Stimulated activated CD8-positive, alpha-beta memory T cell treated with anti-CD3 and anti-CD28 coated beads, Interleukin-12 subunit alpha, Interleukin-12 subunit beta, amount 100 ng/mL, for 4 hours (primary cell): ENCODE results near the gene ZNF423.
"Not testable (repeated sequence)": the region's sequence is repeated elsewhere in the genome, so short reads cannot be mapped to it uniquely, and the experiment has no call there.

Source experiments
- DNase-seq: peaks from one replicate; pipeline ENCODE4 v3.0.0-alpha.2; 2020; ENCODE audit warnings: low read depth

Gene ZNF423

GRCh38 chr16:49581630-49582298 is 274.1 kb downstream of the ZNF423 start:
- no peak for DNase-seq

GRCh38 chr16:49580751-49581303 is 275.1 kb downstream of the ZNF423 start:
- DNase-seq: no peak

GRCh38 chr16:49578435-49579024 is 277.4 kb downstream of the ZNF423 start:
- no peak for DNase-seq

- DNase-seq: no peak
Observed at GRCh38 chr16:49578018-49578417, 277.9 kb downstream of the ZNF423 start.

GRCh38 chr16:49576941-49577340 is 279.0 kb downstream of the ZNF423 start:
- no peak for DNase-seq

GRCh38 chr16:49576173-49576494 is 279.8 kb downstream of the ZNF423 start:
- no peak for DNase-seq

- DNase-seq: no peak
Observed at GRCh38 chr16:49575346-49576172, 280.4 kb downstream of the ZNF423 start.

- DNase-seq: no peak
Observed at GRCh38 chr16:49574826-49575225, 281.1 kb downstream of the ZNF423 start.

GRCh38 chr16:49567950-49568349 is 288.0 kb downstream of the ZNF423 start:
- DNase-seq: no peak

GRCh38 chr16:49566432-49566831 is 289.5 kb downstream of the ZNF423 start:
- no peak for DNase-seq

GRCh38 chr16:49564496-49565229 is 291.2 kb downstream of the ZNF423 start:
- DNase-seq: no peak

GRCh38 chr16:49563666-49564065 is 292.2 kb downstream of the ZNF423 start:
- no peak for DNase-seq

- DNase-seq: not testable (repeated sequence)
Observed at GRCh38 chr16:49562894-49563293, 293.0 kb downstream of the ZNF423 start.

GRCh38 chr16:49562228-49562627 is 293.7 kb downstream of the ZNF423 start:
- DNase-seq: no peak

- no peak for DNase-seq
Observed at GRCh38 chr16:49560004-49560830, 295.7 kb downstream of the ZNF423 start.

- no peak for DNase-seq
Observed at GRCh38 chr16:49559242-49559641, 296.7 kb downstream of the ZNF423 start.

- DNase-seq: no peak
Observed at GRCh38 chr16:49558451-49558850, 297.5 kb downstream of the ZNF423 start.

GRCh38 chr16:49556606-49557446 is 299.1 kb downstream of the ZNF423 start:
- DNase-seq: no peak

GRCh38 chr16:49556249-49556605 is 299.7 kb downstream of the ZNF423 start:
- DNase-seq: no peak

- no peak for DNase-seq
Observed at GRCh38 chr16:49554681-49555080, 301.2 kb downstream of the ZNF423 start.
